Neuronal stem cell (in vitro differentiated cells): ENCODE results near the gene ETV4.
A peak's percentile ranks its signal among the peaks of the same experiment; 100 is the strongest.

ENCODE experiments used
- DNase-seq: peaks from one replicate; pipeline ENCODE4 v3.0.0-alpha.2; 2013; ENCODE audit warnings: low spot score
- H2AFZ ChIP-seq: one replicate; pipeline ENCODE4 v1.6.1; 2013; ENCODE audit warnings: mild to moderate bottlenecking, low read length, inconsistent platforms
- H2AK5ac ChIP-seq: 2 replicates; pipeline ENCODE4 v1.6.1; 2013; ENCODE audit warnings: low read depth, mild to moderate bottlenecking, inconsistent platforms, low read length, moderate library complexity, mixed read lengths
- H2BK120ac ChIP-seq: 2 replicates; pipeline ENCODE4 v1.6.1; 2013; ENCODE audit warnings: low read depth, mild to moderate bottlenecking, inconsistent platforms, low read length, moderate library complexity, mixed read lengths
- H2BK12ac ChIP-seq: one replicate; pipeline ENCODE4 v1.6.1; 2013; ENCODE audit warnings: low read length, inconsistent platforms
- H2BK15ac ChIP-seq: 2 replicates; pipeline ENCODE4 v1.6.1; 2013; ENCODE audit warnings: mild to moderate bottlenecking, low read length, inconsistent platforms, mixed read lengths
- H2BK5ac ChIP-seq: one replicate; pipeline ENCODE4 v1.6.1; 2013; ENCODE audit warnings: inconsistent platforms, mild to moderate bottlenecking, low read length, moderate library complexity
- H3K14ac ChIP-seq: one replicate; pipeline ENCODE4 v1.6.1; 2013; ENCODE audit warnings: low read length, inconsistent platforms
- H3K18ac ChIP-seq: 2 replicates; pipeline ENCODE4 v1.6.1; 2013; ENCODE audit warnings: low read length, inconsistent platforms
- H3K23ac ChIP-seq: 2 replicates; pipeline ENCODE4 v1.6.1; 2013; ENCODE audit warnings: low read depth, mild to moderate bottlenecking, mixed read lengths, low read length, inconsistent platforms; ENCODE audit not compliant: poor library complexity
- H3K27ac ChIP-seq: replicated peaks from 3 replicates; pipeline ENCODE4 v1.5.1; 2013; ENCODE audit warnings: low read length, inconsistent platforms
- H3K27me3 ChIP-seq, 3 experiments: 2 replicates each; pipeline ENCODE4 v1.6.1; 2013; ENCODE audit warnings: low read length in 3 of 3, mild to moderate bottlenecking in 2 of 3, inconsistent platforms in 1 of 3, low read depth in 1 of 3, mixed read lengths in 1 of 3, moderate library complexity in 1 of 3; ENCODE audit not compliant: control insufficient read depth in 3 of 3, insufficient read depth in 3 of 3
- H3K36me3 ChIP-seq, 2 donors: replicated peaks in 1 of 2; 2 replicates each; pipeline ENCODE4 v1.6.1; 2013; ENCODE audit warnings: low read length in 2 of 2; ENCODE audit not compliant: control insufficient read depth in 2 of 2, insufficient read depth in 2 of 2
- H3K4ac ChIP-seq: 2 replicates; pipeline ENCODE4 v1.6.1; 2013; ENCODE audit warnings: inconsistent platforms, mild to moderate bottlenecking, low read length, moderate library complexity
- H3K4me1 ChIP-seq, 2 donors: 1 replicate in 1 of 2; 2 replicates in 1 of 2; pipeline ENCODE4 v1.6.1; 2013; ENCODE audit warnings: low read length in 2 of 2, low read depth in 1 of 2; ENCODE audit not compliant: control insufficient read depth in 2 of 2, insufficient read depth in 1 of 2
- H3K4me2 ChIP-seq: one replicate; pipeline ENCODE4 v1.6.1; 2013; ENCODE audit warnings: mild to moderate bottlenecking, low read length, inconsistent platforms; ENCODE audit not compliant: insufficient read depth, poor library complexity, severe bottlenecking
- H3K4me3 ChIP-seq, 2 donors: 2 replicates each; pipeline ENCODE4 v1.5.1; 2013; ENCODE audit warnings: low read length in 2 of 2, mild to moderate bottlenecking in 2 of 2, inconsistent platforms in 1 of 2, moderate library complexity in 1 of 2
- H3K79me1 ChIP-seq: one replicate; pipeline ENCODE4 v1.6.1; 2013; ENCODE audit warnings: low read depth, mild to moderate bottlenecking, inconsistent platforms, low read length, moderate library complexity
- H3K9ac ChIP-seq: one replicate; pipeline ENCODE4 v1.6.1; 2013; ENCODE audit warnings: mild to moderate bottlenecking, low read depth, low read length, inconsistent platforms; ENCODE audit not compliant: poor library complexity
- H3K9me3 ChIP-seq, 2 donors: replicated peaks in 1 of 2; 2 replicates each; pipeline versions ENCODE3 to v1.6.1; 2013; ENCODE audit warnings: low read length in 2 of 2, mild to moderate bottlenecking in 2 of 2, inconsistent platforms in 1 of 2, low read depth in 1 of 2, mixed read lengths in 1 of 2, moderate library complexity in 1 of 2; ENCODE audit not compliant: control insufficient read depth in 2 of 2, insufficient read depth in 1 of 2
- H4K8ac ChIP-seq: one replicate; pipeline ENCODE4 v1.6.1; 2013; ENCODE audit warnings: low read depth, mild to moderate bottlenecking, inconsistent platforms, low read length, moderate library complexity
- H4K91ac ChIP-seq: one replicate; pipeline ENCODE4 v1.6.1; 2013; ENCODE audit warnings: low read length, low read depth, mild to moderate bottlenecking, inconsistent platforms; ENCODE audit not compliant: poor library complexity
- WGBS, 2 donors: extraction: QIAGEN DNeasy Blood & Tissue Kit; methylation state at CpG; one replicate each; pipeline ENCODE4 v1.1.7; 2013; ENCODE audit warnings: missing lambda C conversion rate in 2 of 2, mixed read lengths in 1 of 2; ENCODE audit not compliant: insufficient read length in 2 of 2, insufficient replicate concordance in 1 of 2; ENCODE audit errors: extremely low coverage in 2 of 2; 5-methylcytosine and 5-hydroxymethylcytosine counted together

Gene ETV4

DNA sequence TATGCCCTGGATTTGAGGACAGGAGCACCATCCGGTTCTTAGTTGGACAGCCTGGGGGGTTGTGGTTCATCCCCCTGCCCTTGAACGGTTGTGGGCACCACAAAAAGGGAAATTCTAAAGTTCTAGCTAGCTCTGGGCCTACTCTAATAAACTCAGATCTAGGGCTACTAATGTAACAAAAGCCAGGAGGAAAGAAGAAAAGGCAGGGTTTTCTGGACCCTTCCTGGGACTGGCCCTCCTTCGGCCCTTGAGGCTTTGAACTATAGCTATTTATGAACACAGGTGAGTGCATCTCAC, 15.1 kb downstream of the ETV4 start:
- H4K91ac ChIP-seq: no peak overlapping the region
- H2BK120ac ChIP-seq: no peak overlapping the region
- H4K8ac ChIP-seq: no peak overlapping the region
- no peaks in the 10 kb centered on the region for H3K79me1 ChIP-seq
- no peak overlapping the region for H2BK15ac ChIP-seq
- no peak overlapping the region for H2AFZ ChIP-seq
- H2BK5ac ChIP-seq: no peak overlapping the region
- peaks cover 2 to 68% of the 10 kb centered on the region in 2 donors for H3K36me3 ChIP-seq
- H3K4me1 ChIP-seq: peaks cover 27 to 41% of the 10 kb centered on the region in 2 donors
- H3K27ac ChIP-seq: no peak overlapping the region
- H3K4ac ChIP-seq: no peak overlapping the region
- no peak overlapping the region for H3K4me3 ChIP-seq
- no peak overlapping the region for H3K18ac ChIP-seq
- no peak overlapping the region for H3K23ac ChIP-seq
- no peak for DNase-seq
- H3K4me2 ChIP-seq: no peak overlapping the region
- WGBS, 2 donors: no CpG with 5 or more reads among the region's 3 CpGs
- H2BK12ac ChIP-seq: no peak overlapping the region
- H2AK5ac ChIP-seq: no peak overlapping the region
- peaks cover 0 to 2% (median 0%) of the 10 kb centered on the region in 3 experiments for H3K27me3 ChIP-seq
- no peak overlapping the region for H3K9ac ChIP-seq
- H3K9me3 ChIP-seq: no peaks in the 10 kb centered on the region
- no peak overlapping the region for H3K14ac ChIP-seq

DNA sequence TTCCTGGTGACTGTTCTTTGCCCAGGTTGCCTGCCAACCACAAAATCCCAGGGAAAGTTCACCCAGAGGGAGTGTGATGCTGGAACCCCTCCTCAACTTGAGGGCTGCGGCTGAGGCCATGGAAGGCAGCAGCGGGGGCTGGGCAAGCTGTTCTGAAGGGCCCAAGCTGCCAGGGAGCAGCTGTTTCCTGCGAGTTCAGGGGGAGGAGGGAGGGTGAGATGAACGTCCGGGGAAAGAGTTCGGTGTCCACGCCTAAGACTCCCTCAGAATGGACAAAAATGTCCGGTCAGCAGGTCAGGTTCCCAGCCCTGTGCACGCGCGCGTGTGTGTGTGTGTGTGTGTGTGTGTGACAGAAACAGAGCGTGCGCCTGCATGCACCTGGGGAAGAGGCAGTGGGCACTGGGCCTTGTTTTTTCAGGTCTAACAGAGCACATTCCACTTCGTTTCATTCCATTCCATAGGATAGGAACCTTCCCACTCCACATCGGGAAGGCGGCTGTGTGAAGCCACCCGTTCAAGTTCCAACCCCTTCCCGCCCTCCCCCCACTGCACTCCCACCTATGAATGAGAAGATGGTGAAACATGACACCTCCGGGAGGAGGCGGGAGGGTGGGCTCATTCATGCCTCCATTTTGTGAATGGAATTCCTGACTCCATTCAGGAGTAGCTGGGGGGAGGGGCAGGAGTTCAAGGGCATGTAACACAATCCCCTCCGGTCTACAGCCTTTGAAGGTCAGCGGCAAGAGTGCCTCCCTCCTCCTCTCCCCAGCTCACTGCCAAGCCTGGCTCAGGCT, 15.7 kb downstream of the ETV4 start:
- peak; percentile 80 for DNase-seq
- Histone ChIP-seq H3K36me3 (peaks cover 2 to 67% of the 10 kb centered on the region in 2 donors), H4K91ac (no peak overlapping the region), H2AK5ac (peak overlapping the region; percentile 46), H3K14ac (no peak overlapping the region), H2AFZ (no peak overlapping the region), H3K27ac (no peak overlapping the region), H2BK12ac (peak overlapping the region; percentile 89), H3K4me1 (peaks cover 32 to 44% of the 10 kb centered on the region in 2 donors), H3K23ac (peak overlapping the region; percentile 37), H3K79me1 (no peaks in the 10 kb centered on the region), H3K4me2 (peak overlapping the region; percentile 76), H3K4me3 (peak overlapping the region in 1 of 2 donors; percentile 28), H3K27me3 (peaks cover 0 to 2% (median 0%) of the 10 kb centered on the region in 3 experiments), H3K9ac (peak overlapping the region; percentile 56), H2BK120ac (no peak overlapping the region), H4K8ac (no peak overlapping the region), H2BK15ac (peak overlapping the region; percentile 57), H2BK5ac (no peak overlapping the region), H3K18ac (peak overlapping the region; percentile 58), H3K4ac (no peak overlapping the region), H3K9me3 (no peaks in the 10 kb centered on the region)
- no CpG with 5 or more reads among the region's 23 CpGs for WGBS, 2 donors

GRCh38 chr17:43529947-43530287, 16.2 kb downstream of the ETV4 start:
- Histone ChIP-seq H2BK5ac (no peak overlapping the region), H3K14ac (no peak overlapping the region), H4K91ac (peak overlapping the region; percentile 17), H3K4ac (no peak overlapping the region), H3K23ac (peak overlapping the region; percentile 37), H3K27ac (no peak overlapping the region), H3K27me3 (peaks cover 0 to 2% (median 0%) of the 10 kb centered on the region in 3 experiments), H4K8ac (no peak overlapping the region), H3K9me3 (no peaks in the 10 kb centered on the region), H3K36me3 (peaks cover 4 to 67% of the 10 kb centered on the region in 2 donors), H3K4me2 (peak overlapping the region; percentile 76), H2BK15ac (peak overlapping the region; percentile 57), H3K9ac (peak overlapping the region; percentile 44), H3K4me3 (peak overlapping the region in 1 of 2 donors; percentile 28), H2BK12ac (peak overlapping the region; percentile 89), H3K18ac (peak overlapping the region; percentile 58), H2BK120ac (no peak overlapping the region), H3K4me1 (peaks cover 35 to 50% of the 10 kb centered on the region in 2 donors), H2AFZ (no peak overlapping the region), H3K79me1 (no peaks in the 10 kb centered on the region), H2AK5ac (no peak overlapping the region)
- no CpG with 5 or more reads among the region's 6 CpGs for WGBS, 2 donors
- no peak for DNase-seq

- H3K23ac ChIP-seq: no peak overlapping the region
- peaks cover 9 to 72% of the 10 kb centered on the region in 2 donors for H3K36me3 ChIP-seq
- DNase-seq: no peak
- peak overlapping the region; percentile 17 for H4K91ac ChIP-seq
- H2BK12ac ChIP-seq: no peak overlapping the region
- WGBS, 2 donors: no CpG with 5 or more reads among the region's 20 CpGs
- H3K14ac ChIP-seq: no peak overlapping the region
- H3K4me2 ChIP-seq: no peak overlapping the region
- H2BK15ac ChIP-seq: no peak overlapping the region
- no peaks in the 10 kb centered on the region for H3K79me1 ChIP-seq
- no peaks in the 10 kb centered on the region for H3K9me3 ChIP-seq
- H2BK120ac ChIP-seq: no peak overlapping the region
- no peak overlapping the region for H2AK5ac ChIP-seq
- H2BK5ac ChIP-seq: no peak overlapping the region
- H3K4me1 ChIP-seq: peaks cover 35 to 51% of the 10 kb centered on the region in 2 donors
- H3K9ac ChIP-seq: peak overlapping the region; percentile 54
- H2AFZ ChIP-seq: no peak overlapping the region
- H3K4me3 ChIP-seq: no peak overlapping the region
- H3K27me3 ChIP-seq: peaks cover 0 to 2% (median 0%) of the 10 kb centered on the region in 3 experiments
- H3K27ac ChIP-seq: no peak overlapping the region
- no peak overlapping the region for H3K18ac ChIP-seq
- no peak overlapping the region for H4K8ac ChIP-seq
- H3K4ac ChIP-seq: no peak overlapping the region
These were observed 16.9 kb downstream of the ETV4 start for GRCh38 chr17:43528988-43529814.
